ENCODE results near the gene DPAGT1.

DNA sequence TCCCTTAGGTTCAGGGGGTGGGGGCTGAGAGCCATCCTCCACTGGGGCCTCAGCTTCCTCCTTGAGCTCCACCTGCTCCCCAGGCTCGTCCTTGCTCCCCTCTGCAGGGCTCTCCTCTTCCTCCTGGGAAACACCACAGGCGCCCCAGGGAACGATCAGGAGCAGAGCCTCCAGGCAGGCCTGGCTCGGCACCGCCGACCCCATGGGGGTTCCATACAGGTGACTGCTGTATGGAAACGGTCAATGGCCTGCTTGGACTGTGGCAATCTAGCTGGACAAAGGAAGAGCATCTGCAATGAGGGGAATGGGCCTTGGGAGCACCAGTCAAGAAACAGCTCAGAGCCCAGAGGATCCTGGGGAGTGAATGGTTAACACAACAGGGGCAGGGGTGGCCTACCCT, 52.6 kb downstream of the DPAGT1 start:
- TF ChIP-seq, protein P1, sequence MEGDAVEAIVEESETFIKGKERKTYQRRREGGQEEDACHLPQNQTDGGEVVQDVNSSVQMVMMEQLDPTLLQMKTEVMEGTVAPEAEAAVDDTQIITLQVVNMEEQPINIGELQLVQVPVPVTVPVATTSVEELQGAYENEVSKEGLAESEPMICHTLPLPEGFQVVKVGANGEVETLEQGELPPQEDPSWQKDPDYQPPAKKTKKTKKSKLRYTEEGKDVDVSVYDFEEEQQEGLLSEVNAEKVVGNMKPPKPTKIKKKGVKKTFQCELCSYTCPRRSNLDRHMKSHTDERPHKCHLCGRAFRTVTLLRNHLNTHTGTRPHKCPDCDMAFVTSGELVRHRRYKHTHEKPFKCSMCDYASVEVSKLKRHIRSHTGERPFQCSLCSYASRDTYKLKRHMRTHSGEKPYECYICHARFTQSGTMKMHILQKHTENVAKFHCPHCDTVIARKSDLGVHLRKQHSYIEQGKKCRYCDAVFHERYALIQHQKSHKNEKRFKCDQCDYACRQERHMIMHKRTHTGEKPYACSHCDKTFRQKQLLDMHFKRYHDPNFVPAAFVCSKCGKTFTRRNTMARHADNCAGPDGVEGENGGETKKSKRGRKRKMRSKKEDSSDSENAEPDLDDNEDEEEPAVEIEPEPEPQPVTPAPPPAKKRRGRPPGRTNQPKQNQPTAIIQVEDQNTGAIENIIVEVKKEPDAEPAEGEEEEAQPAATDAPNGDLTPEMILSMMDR (IDR thresholded peaks at IDR 0.05): no peak
- no peak for TF ChIP-seq POLR2A (IDR thresholded peaks at IDR 0.05)
